Measurements from ENCODE around the gene APBB2.

APBB2 gene

GRCh38 chr4:41189666-41190065 lies 24.7 kb downstream of the APBB2 start:
- no peak for DNase-seq
- H3K27ac Mint-ChIP-seq: no peak overlapping the region
- H3K36me3 Mint-ChIP-seq (ENCODE audit: low read depth): no peaks in the 10 kb centered on the region
- no peaks in the 10 kb centered on the region for H3K9me3 Mint-ChIP-seq
- no peaks in the 10 kb centered on the region for H3K27me3 Mint-ChIP-seq
- no peaks in the 10 kb centered on the region for H3K4me1 Mint-ChIP-seq (ENCODE audit: low read depth)
- no peak overlapping the region for H3K4me3 Mint-ChIP-seq

- Mint-ChIP-seq H3K4me3 (no peak overlapping the region), H3K27me3 (no peaks in the 10 kb centered on the region), H3K27ac (no peak overlapping the region), H3K4me1 (ENCODE audit: low read depth) (no peaks in the 10 kb centered on the region), H3K36me3 (ENCODE audit: low read depth) (no peaks in the 10 kb centered on the region), H3K9me3 (no peaks in the 10 kb centered on the region)
- DNase-seq: no peak
Measured at GRCh38 chr4:41189076-41189475, 25.3 kb downstream of the APBB2 start.

- H3K4me3 Mint-ChIP-seq: no peak overlapping the region
- no peaks in the 10 kb centered on the region for H3K4me1 Mint-ChIP-seq (ENCODE audit: low read depth)
- no peaks in the 10 kb centered on the region for H3K36me3 Mint-ChIP-seq (ENCODE audit: low read depth)
- no peak for DNase-seq
- H3K27ac Mint-ChIP-seq: no peak overlapping the region
- peaks cover 2% of the 10 kb centered on the region for H3K9me3 Mint-ChIP-seq
- no peaks in the 10 kb centered on the region for H3K27me3 Mint-ChIP-seq
Measured at GRCh38 chr4:41185614-41186592, 28.4 kb downstream of the APBB2 start.

- Mint-ChIP-seq H3K36me3 (ENCODE audit: low read depth) (no peaks in the 10 kb centered on the region), H3K27ac (no peak overlapping the region), H3K27me3 (no peaks in the 10 kb centered on the region), H3K4me3 (no peak overlapping the region), H3K9me3 (peaks cover 2% of the 10 kb centered on the region), H3K4me1 (ENCODE audit: low read depth) (no peaks in the 10 kb centered on the region)
- DNase-seq: no peak
Measured at GRCh38 chr4:41184009-41184408, 30.3 kb downstream of the APBB2 start.

GRCh38 chr4:41183021-41183553 lies 31.3 kb downstream of the APBB2 start:
- H3K27me3 Mint-ChIP-seq: no peaks in the 10 kb centered on the region
- no peaks in the 10 kb centered on the region for H3K36me3 Mint-ChIP-seq (ENCODE audit: low read depth)
- H3K9me3 Mint-ChIP-seq: peaks cover 2% of the 10 kb centered on the region
- DNase-seq: no peak
- H3K27ac Mint-ChIP-seq: no peak overlapping the region
- no peaks in the 10 kb centered on the region for H3K4me1 Mint-ChIP-seq (ENCODE audit: low read depth)
- no peak overlapping the region for H3K4me3 Mint-ChIP-seq

- H3K27ac Mint-ChIP-seq: no peak overlapping the region
- H3K9me3 Mint-ChIP-seq: peaks cover 2% of the 10 kb centered on the region
- peaks cover 5% of the 10 kb centered on the region for H3K27me3 Mint-ChIP-seq
Measured at GRCh38 chr4:41181037-41181436, 33.3 kb downstream of the APBB2 start.

GRCh38 chr4:41179498-41180195 lies 34.7 kb downstream of the APBB2 start:
- H3K4me1 Mint-ChIP-seq (ENCODE audit: low read depth): no peaks in the 10 kb centered on the region
- peaks cover 7% of the 10 kb centered on the region for H3K27me3 Mint-ChIP-seq
- H3K9me3 Mint-ChIP-seq: peaks cover 2% of the 10 kb centered on the region
- H3K4me3 Mint-ChIP-seq: no peak overlapping the region
- no peak for DNase-seq
- H3K27ac Mint-ChIP-seq: no peak overlapping the region
- no peaks in the 10 kb centered on the region for H3K36me3 Mint-ChIP-seq (ENCODE audit: low read depth)

More at GRCh38 chr4:41181037-41181436, 33.3 kb downstream of the APBB2 start:
- Mint-ChIP-seq H3K36me3 (ENCODE audit: low read depth) (no peaks in the 10 kb centered on the region), H3K4me3 (no peak overlapping the region), H3K4me1 (ENCODE audit: low read depth) (no peaks in the 10 kb centered on the region)
- no peak for DNase-seq

GRCh38 chr4:41178372-41179370 lies 35.7 kb downstream of the APBB2 start:
- Mint-ChIP-seq H3K27ac (no peak overlapping the region), H3K9me3 (peaks cover 2% of the 10 kb centered on the region), H3K36me3 (ENCODE audit: low read depth) (no peaks in the 10 kb centered on the region), H3K4me1 (ENCODE audit: low read depth) (no peaks in the 10 kb centered on the region), H3K4me3 (no peak overlapping the region), H3K27me3 (peaks cover 7% of the 10 kb centered on the region)
- no peak for DNase-seq

GRCh38 chr4:41177016-41177415 lies 37.3 kb downstream of the APBB2 start:
- Mint-ChIP-seq H3K27ac (no peak overlapping the region), H3K4me3 (no peak overlapping the region), H3K27me3 (peaks cover 7% of the 10 kb centered on the region), H3K4me1 (ENCODE audit: low read depth) (no peaks in the 10 kb centered on the region), H3K36me3 (ENCODE audit: low read depth) (no peaks in the 10 kb centered on the region), H3K9me3 (peaks cover under 1% of the 10 kb centered on the region)
- DNase-seq: no peak

- Mint-ChIP-seq H3K36me3 (ENCODE audit: low read depth) (no peaks in the 10 kb centered on the region), H3K27ac (no peak overlapping the region), H3K27me3 (peaks cover 7% of the 10 kb centered on the region), H3K9me3 (no peaks in the 10 kb centered on the region), H3K4me1 (ENCODE audit: low read depth) (no peaks in the 10 kb centered on the region), H3K4me3 (no peak overlapping the region)
- no peak for DNase-seq
Measured at GRCh38 chr4:41176340-41176739, 38.0 kb downstream of the APBB2 start.

GRCh38 chr4:41175794-41176193 lies 38.5 kb downstream of the APBB2 start:
- DNase-seq: no peak
- H3K9me3 Mint-ChIP-seq: no peaks in the 10 kb centered on the region
- H3K4me3 Mint-ChIP-seq: no peak overlapping the region
- no peaks in the 10 kb centered on the region for H3K4me1 Mint-ChIP-seq (ENCODE audit: low read depth)
- no peaks in the 10 kb centered on the region for H3K36me3 Mint-ChIP-seq (ENCODE audit: low read depth)
- H3K27me3 Mint-ChIP-seq: peaks cover 7% of the 10 kb centered on the region
- H3K27ac Mint-ChIP-seq: no peak overlapping the region

- H3K27ac Mint-ChIP-seq: no peak overlapping the region
- H3K4me3 Mint-ChIP-seq: no peak overlapping the region
- H3K27me3 Mint-ChIP-seq: peaks cover 7% of the 10 kb centered on the region
- no peaks in the 10 kb centered on the region for H3K9me3 Mint-ChIP-seq
- no peaks in the 10 kb centered on the region for H3K4me1 Mint-ChIP-seq (ENCODE audit: low read depth)
- H3K36me3 Mint-ChIP-seq (ENCODE audit: low read depth): no peaks in the 10 kb centered on the region
- DNase-seq: no peak
Measured at GRCh38 chr4:41174444-41174843, 39.9 kb downstream of the APBB2 start.

- Mint-ChIP-seq H3K9me3 (no peaks in the 10 kb centered on the region), H3K27ac (no peak overlapping the region), H3K36me3 (ENCODE audit: low read depth) (no peaks in the 10 kb centered on the region), H3K27me3 (peaks cover 7% of the 10 kb centered on the region), H3K4me1 (ENCODE audit: low read depth) (no peaks in the 10 kb centered on the region), H3K4me3 (no peak overlapping the region)
- no peak for DNase-seq
Measured at GRCh38 chr4:41172786-41173185, 41.6 kb downstream of the APBB2 start.

- H3K27ac Mint-ChIP-seq: no peak overlapping the region
- H3K4me1 Mint-ChIP-seq (ENCODE audit: low read depth): no peaks in the 10 kb centered on the region
- DNase-seq: no peak
- H3K27me3 Mint-ChIP-seq: no peaks in the 10 kb centered on the region
- no peak overlapping the region for H3K4me3 Mint-ChIP-seq
- H3K9me3 Mint-ChIP-seq: no peaks in the 10 kb centered on the region
- H3K36me3 Mint-ChIP-seq (ENCODE audit: low read depth): no peaks in the 10 kb centered on the region
Measured at GRCh38 chr4:41169256-41169800, 45.0 kb downstream of the APBB2 start.

All from activated T-cell treated with anti-CD3 and anti-CD28 coated beads, Interleukin-2, amount 50 U/mL, for 24 hours (primary cell).